HFFc6 (cell line): ENCODE data around the gene CCL2. TPM values are rescaled to one million over a fixed set of nuclear protein-coding genes. Genes with fewer than 3 reads are reported as not detected.
A peak's percentile ranks its signal among the peaks of the same experiment; 100 is the strongest.

Source experiments
- DNase-seq: peaks from one replicate; pipeline ENCODE4 v3.0.0-alpha.2; 2018
- H3K27ac Mint-ChIP-seq: 2 replicates; pipeline ENCODE4 v1.8.0; 2020; ENCODE audit warnings: mild to moderate bottlenecking, mixed read lengths
- H3K27me3 Mint-ChIP-seq: 2 replicates; pipeline ENCODE4 v1.8.0; 2021; ENCODE audit warnings: mild to moderate bottlenecking, moderate library complexity, mixed read lengths; ENCODE audit not compliant: insufficient read depth
- H3K36me3 Mint-ChIP-seq: 2 replicates; pipeline ENCODE4 v1.8.0; 2021; ENCODE audit warnings: low read depth, mixed read lengths
- H3K4me1 Mint-ChIP-seq: 2 replicates; pipeline ENCODE4 v1.8.0; 2020; ENCODE audit warnings: low read depth, mixed read lengths
- H3K4me3 Mint-ChIP-seq: 2 replicates; pipeline ENCODE4 v1.8.0; 2020; ENCODE audit warnings: mild to moderate bottlenecking, moderate library complexity, mixed read lengths
- H3K9me3 Mint-ChIP-seq: 2 replicates; pipeline ENCODE4 v1.8.0; 2020; ENCODE audit warnings: mild to moderate bottlenecking, mixed read lengths
- CTCF ChIP-seq: fragments of 200-600 bp; sonication (generic); IDR thresholded peaks from 2 replicates; pipeline ENCODE4 v1.5.0; 2021; ENCODE audit warnings: antibody characterized with exemption, mild to moderate bottlenecking
- total RNA-seq, 6 experiments: library from RNA; stranded (reverse); fragmentation: NEBNext Ultra II Directional; extraction: Animal tissue kit (Norgen Biotek cat#: 25700); gene quantifications; 2 replicates in 1 of 6; 3 replicates in 5 of 6; pipeline ENCODE4 v1.2.3, GENCODE V29; 2021

Gene CCL2
- total RNA-seq, 6 experiments from 2014 or later: 23.2 to 65.9 (median 30.1) TPM

- Mint-ChIP-seq H3K9me3 (no peaks in the 10 kb centered on the region), H3K36me3 (no peaks in the 10 kb centered on the region), H3K27ac (no peak overlapping the region), H3K4me1 (peaks cover 46% of the 10 kb centered on the region), H3K4me3 (no peak overlapping the region), H3K27me3 (peaks cover 3% of the 10 kb centered on the region; the same call in 1 of the 2 replicates)
- TF ChIP-seq CTCF: no peak
- no peak for DNase-seq
These were observed 50.5 kb downstream of the CCL2 start for GRCh38 chr17:34305606-34306005.

GRCh38 chr17:34306466-34306865 is 51.4 kb downstream of the CCL2 start:
- Mint-ChIP-seq H3K36me3 (no peaks in the 10 kb centered on the region), H3K9me3 (no peaks in the 10 kb centered on the region), H3K27ac (no peak overlapping the region), H3K4me1 (peaks cover 42% of the 10 kb centered on the region), H3K27me3 (peaks cover 3% of the 10 kb centered on the region; the same call in 1 of the 2 replicates), H3K4me3 (no peak overlapping the region)
- DNase-seq: peak; percentile 65
- peak; percentile 82 for TF ChIP-seq CTCF

Other genes starting within 250 kb of the CCL2 start
- not detected for gene CCL7, start 14.9 kb downstream of the CCL2 start, total RNA-seq
- gene CCL11, start 30.5 kb downstream of the CCL2 start, total RNA-seq: not detected
- gene CCL8, start 64.2 kb downstream of the CCL2 start, total RNA-seq: not detected
- not detected for gene CCL13, start 101.2 kb downstream of the CCL2 start, total RNA-seq
- gene CCL1, start 107.9 kb downstream of the CCL2 start, total RNA-seq: under 1 TPM in 1 of 6 experiments, not detected in 5; 0.55 TPM